Activated CD4-positive, alpha-beta memory T cell treated with anti-CD3 and anti-CD28 coated beads for 36 hours (primary cell): ENCODE results near the gene WDR45. TPM values are rescaled to one million over a fixed set of nuclear protein-coding genes. Genes with fewer than 3 reads are reported as not detected.
A peak's percentile ranks its signal among the peaks of the same experiment; 100 is the strongest.

Source experiments
- CTCF ChIA-PET: fragments of 350-600 bp; sonication (Branson Sonifier 250); formaldehyde crosslinking; loops from one replicate; lab custom pipeline; 2021; ENCODE audit warnings: antibody characterized with exemption, inconsistent platforms; lab: Charles Lee
- POLR2A ChIA-PET: fragments of 350-600 bp; sonication (Branson Sonifier 250); formaldehyde crosslinking; loops from one replicate; lab custom pipeline; 2021; ENCODE audit warnings: antibody characterized with exemption; lab: Charles Lee
- DNase-seq: peaks from one replicate; pipeline ENCODE4 v3.0.0-alpha.2; 2020
- H3K27ac Mint-ChIP-seq: one replicate; pipeline ENCODE4 v1.8.0; 2021; ENCODE audit warnings: mixed read lengths
- H3K27me3 Mint-ChIP-seq: one replicate; pipeline ENCODE4 v1.8.0; 2021; ENCODE audit warnings: mixed read lengths
- H3K36me3 Mint-ChIP-seq: one replicate; pipeline ENCODE4 v1.8.0; 2021; ENCODE audit warnings: mixed read lengths
- H3K4me1 Mint-ChIP-seq: one replicate; pipeline ENCODE4 v1.8.0; 2021; ENCODE audit warnings: low read depth, mixed read lengths
- H3K4me3 Mint-ChIP-seq: one replicate; pipeline ENCODE4 v1.8.0; 2021; ENCODE audit warnings: mild to moderate bottlenecking, mixed read lengths
- H3K9me3 Mint-ChIP-seq: one replicate; pipeline ENCODE4 v1.8.0; 2021; ENCODE audit warnings: mixed read lengths
- intact Hi-C: fragments of 100-400 bp; cut with micrococcal nuclease; formaldehyde crosslinking; loops from one replicate; pipeline ENCODE4 v1.15.1; 2023
- total RNA-seq, 2 experiments: library from RNA; stranded (reverse); gene quantifications; one replicate each; pipeline ENCODE4 v1.2.3, GENCODE V29; 2021

Gene WDR45
- total RNA-seq, 2 experiments from 2014 or later = 23.3 to 28.9 TPM

DNA sequence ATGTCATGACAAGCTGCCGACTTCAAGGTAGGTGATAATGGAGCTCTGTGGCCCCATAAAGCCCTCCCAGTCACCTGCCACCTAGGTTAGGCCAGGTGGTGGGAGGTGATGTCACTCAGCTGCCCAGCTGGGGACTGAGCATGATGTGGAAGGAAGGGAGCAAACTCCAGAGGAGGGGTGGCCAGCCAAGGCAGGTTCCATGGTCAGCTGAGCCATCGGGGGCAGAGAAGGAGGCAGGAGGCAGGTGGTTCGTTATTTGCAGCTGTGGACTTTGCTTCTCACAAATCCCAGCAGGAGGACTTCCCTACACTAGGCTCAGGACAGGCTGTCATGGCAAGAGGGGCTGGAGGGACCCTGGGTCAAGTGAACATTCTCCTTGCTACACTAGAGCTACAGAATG is 18.8 kb downstream of the WDR45 start:
- Mint-ChIP-seq H3K4me1 (peaks cover 8% of the 10 kb centered on the region), H3K36me3 (no peaks in the 10 kb centered on the region)
- POLR2A ChIA-PET = no interaction called here

DNA sequence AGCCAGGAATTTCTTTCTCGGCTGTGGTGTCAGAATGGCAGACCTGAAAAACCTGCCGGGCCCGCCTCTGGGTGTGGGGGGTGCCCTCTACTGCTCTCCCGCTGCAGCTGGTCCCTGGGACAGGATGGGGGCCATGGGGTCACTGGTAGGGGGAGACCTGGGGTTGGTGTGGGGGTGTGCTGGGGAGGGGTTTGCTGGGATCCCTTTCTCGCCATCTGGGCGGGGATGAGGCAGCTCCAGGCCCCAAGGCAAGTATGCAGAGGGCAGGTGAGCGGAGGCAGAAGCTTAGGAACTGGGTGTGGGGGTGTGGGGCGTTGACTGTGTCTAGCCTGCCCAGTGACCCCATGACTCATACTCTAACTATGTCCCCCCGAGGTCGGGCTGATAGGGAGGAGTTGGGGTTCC is 20.0 kb downstream of the WDR45 start:
- CTCF ChIA-PET = no interaction called here
- DNase-seq = no peak
- H3K9me3 Mint-ChIP-seq = no peaks in the 10 kb centered on the region
- POLR2A ChIA-PET = no interaction called here
- intact Hi-C loops = no loop called here
- H3K4me1 Mint-ChIP-seq = peaks cover 17% of the 10 kb centered on the region
- H3K27ac Mint-ChIP-seq = no peak overlapping the region
- H3K36me3 Mint-ChIP-seq = no peaks in the 10 kb centered on the region
- H3K27me3 Mint-ChIP-seq = no peaks in the 10 kb centered on the region
- no peak overlapping the region for H3K4me3 Mint-ChIP-seq

More for the DNA sequence above, 18.8 kb downstream of the WDR45 start:
- CTCF ChIA-PET = no interaction called here
- Mint-ChIP-seq H3K4me3 (no peak overlapping the region), H3K9me3 (no peaks in the 10 kb centered on the region), H3K27ac (no peak overlapping the region), H3K27me3 (no peaks in the 10 kb centered on the region)
- intact Hi-C loops = no loop called here
- no peak for DNase-seq

DNA sequence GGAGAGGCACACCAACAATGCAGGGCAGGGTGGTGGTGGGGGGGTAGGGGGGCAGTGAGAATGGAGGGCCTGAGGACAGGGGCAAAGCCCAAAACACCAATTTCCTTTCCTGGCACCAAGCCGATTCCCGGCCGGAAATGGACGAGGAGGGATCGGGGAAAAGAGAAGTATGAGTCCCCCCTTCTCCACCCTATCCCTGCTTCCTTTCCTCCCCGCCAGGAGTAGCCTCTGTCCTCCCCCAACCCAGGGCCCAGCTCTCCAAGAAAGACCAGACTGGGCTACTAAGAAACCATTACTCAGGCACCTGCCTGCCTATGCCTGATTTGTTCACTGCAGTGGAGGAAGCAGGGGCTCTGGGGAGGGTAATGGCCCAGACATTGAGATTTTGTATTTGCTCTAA is 20.5 kb downstream of the WDR45 start:
- Mint-ChIP-seq H3K9me3 (no peaks in the 10 kb centered on the region), H3K27me3 (no peaks in the 10 kb centered on the region), H3K36me3 (no peaks in the 10 kb centered on the region), H3K4me3 (no peak overlapping the region), H3K4me1 (peaks cover 22% of the 10 kb centered on the region), H3K27ac (no peak overlapping the region)
- intact Hi-C loops = no loop called here
- no peak for DNase-seq
- ChIA-PET POLR2A (no interaction called here), CTCF (no interaction called here)

DNA sequence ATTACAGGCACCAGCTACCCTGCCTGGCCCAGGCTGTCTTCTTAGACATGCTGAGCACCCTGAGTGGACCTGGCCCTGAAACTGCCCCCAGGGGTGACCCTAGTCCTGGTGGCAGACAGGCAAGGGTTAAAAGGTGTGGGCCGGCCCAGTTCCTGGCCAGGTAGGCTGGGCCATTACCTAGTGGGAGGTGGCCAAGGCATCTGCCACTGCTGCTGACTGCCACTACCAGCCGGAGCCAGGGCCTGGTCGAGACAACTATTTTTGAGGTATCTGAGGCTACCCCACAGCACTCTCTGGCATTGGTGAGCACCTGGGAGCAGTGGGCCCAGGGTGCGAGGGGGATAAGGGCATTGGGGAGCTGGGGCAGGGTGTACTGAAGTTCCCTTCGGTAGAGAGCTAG is 20.9 kb downstream of the WDR45 start, which contains the start of gene CCDC120:
Gene CCDC120 (plus strand): TSS at position 206 of the 400 bp plus-strand sequence. CDS start 3,043 bp downstream, outside the sequence.
- no peak within 1 kb of the TSS for H3K27ac Mint-ChIP-seq
- POLR2A ChIA-PET = no interaction called here
- H3K4me3 Mint-ChIP-seq = no peak within 1 kb of the TSS
- H3K27me3 Mint-ChIP-seq = no peaks in the 10 kb centered on the region
- H3K36me3 Mint-ChIP-seq = no peaks in the 10 kb centered on the region
- intact Hi-C loops = no loop called here
- no peak for DNase-seq
- H3K9me3 Mint-ChIP-seq = no peaks in the 10 kb centered on the region
- CTCF ChIA-PET = no interaction called here
- H3K4me1 Mint-ChIP-seq = peaks cover 26% of the 10 kb centered on the region

DNA sequence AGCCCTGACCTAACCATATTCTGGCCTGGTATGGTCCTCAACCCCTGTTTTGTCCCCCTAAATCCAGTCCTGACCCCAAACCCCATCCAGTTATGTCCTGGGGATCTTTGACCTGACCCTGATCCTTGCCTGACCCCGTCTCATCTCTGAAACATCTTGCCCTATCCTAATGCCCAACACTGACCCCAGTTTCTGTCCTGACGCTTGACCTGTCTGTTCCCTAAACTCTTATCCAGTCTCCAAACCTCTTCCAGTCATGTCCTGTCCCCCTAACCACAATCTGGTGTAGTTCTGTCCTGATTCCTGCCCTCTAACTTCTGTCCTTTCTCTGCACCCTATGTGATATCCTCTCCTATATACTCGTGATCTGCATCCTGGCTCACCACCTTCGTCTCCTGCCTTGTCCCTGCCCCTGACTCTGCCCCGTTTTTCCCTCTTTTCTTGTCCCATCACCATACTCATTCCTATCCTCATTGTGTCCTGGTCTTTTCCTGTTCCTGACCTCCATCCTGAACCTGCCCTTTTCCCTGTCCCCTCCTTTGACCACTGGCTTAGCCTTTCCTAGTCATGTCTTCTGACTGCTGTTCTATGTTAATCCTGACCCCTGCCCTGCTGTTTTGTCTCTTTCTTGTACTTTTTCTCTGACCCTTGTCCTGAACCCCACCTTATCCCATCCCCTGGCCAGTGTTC is 25.5 kb downstream of the WDR45 start:
- Mint-ChIP-seq H3K27me3 (no peaks in the 10 kb centered on the region), H3K36me3 (no peaks in the 10 kb centered on the region), H3K4me3 (peak overlapping the region; percentile 83), H3K9me3 (no peaks in the 10 kb centered on the region), H3K27ac (peak overlapping the region; percentile 93), H3K4me1 (peaks cover 33% of the 10 kb centered on the region)
- DNase-seq = no peak
- ChIA-PET CTCF (no interaction called here), POLR2A (no interaction called here)
- intact Hi-C loops = no loop called here

DNA sequence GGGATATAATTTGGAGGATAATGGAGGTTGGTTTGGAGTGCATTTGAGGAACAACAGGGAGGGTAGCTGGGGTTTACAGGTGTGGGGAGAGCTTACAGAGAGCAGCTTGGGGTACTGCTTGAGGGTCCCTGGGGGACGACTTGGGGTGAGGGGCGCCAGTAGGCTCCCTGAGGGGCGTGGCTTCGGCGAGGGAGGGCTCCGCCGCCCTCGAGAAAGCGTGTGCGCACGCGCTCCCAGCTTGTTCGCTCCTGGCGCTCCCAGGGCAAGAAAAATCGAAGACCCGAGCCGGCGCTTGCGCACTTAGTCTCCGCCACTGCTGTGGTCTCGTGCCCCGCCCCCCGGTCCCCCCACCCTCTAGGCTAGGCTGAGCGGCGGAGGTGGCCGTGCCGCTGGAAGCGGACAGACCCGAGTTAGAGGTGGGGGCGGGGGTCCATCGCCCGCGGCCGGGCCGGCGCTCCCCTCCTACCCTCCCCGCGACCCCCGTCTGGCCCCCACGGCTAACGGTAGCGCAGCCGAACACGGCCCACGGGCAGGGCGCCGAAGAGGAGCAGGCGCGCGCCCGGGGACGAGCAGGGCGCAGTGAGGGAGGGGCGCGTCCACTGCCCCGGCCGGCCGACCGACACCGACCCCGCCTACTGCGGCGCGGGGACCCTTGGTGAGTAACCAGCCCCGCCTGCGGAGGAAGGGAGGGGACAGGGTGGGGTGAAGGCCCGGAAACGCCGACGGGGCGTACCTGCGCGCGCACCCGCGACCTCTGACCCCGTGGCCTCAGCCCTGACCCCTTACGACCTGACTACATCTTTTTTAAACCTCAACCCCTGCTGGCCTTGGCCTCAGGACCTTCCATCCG is 26.2 kb downstream of the WDR45 start:
- intact Hi-C loops = no loop called here
- Mint-ChIP-seq H3K36me3 (no peaks in the 10 kb centered on the region), H3K9me3 (no peaks in the 10 kb centered on the region), H3K27me3 (no peaks in the 10 kb centered on the region), H3K4me1 (peaks cover 33% of the 10 kb centered on the region), H3K27ac (peak overlapping the region; percentile 93), H3K4me3 (peak overlapping the region; percentile 83)
- ChIA-PET CTCF (no interaction called here), POLR2A (interaction anchor here (1.0 kb wide), 1 partner anchor 117 kb away, joined by 3 read pairs; no protein-coding TSS in a partner anchor)
- peak; percentile 78 for DNase-seq

DNA sequence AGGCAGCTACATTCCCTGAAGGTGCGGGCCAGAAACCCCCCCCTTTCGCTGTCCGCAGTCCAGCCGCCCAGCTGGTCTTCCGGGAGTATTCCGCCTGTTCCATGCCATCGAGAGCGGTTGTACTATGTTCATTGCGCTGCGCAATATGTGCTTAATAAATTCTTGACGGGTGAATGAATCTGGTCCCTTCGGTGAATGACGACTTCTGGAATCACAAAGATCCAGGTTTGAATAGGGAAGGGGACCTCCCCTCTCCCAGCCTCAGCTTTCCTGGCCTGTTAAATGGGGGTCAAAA is 35.8 kb downstream of the WDR45 start:
- H3K27ac Mint-ChIP-seq = peak overlapping the region; percentile 92
- peaks cover 30% of the 10 kb centered on the region for H3K4me1 Mint-ChIP-seq
- H3K9me3 Mint-ChIP-seq = no peaks in the 10 kb centered on the region
- no peak for DNase-seq
- CTCF ChIA-PET = interaction anchor here (0.8 to 2.1 kb wide), 8 partner anchors 27 to 413 kb away, joined by 3 to 6 read pairs (median 3); partner anchors contain the start of gene GRIPAP1
- H3K4me3 Mint-ChIP-seq = peak overlapping the region; percentile 91
- POLR2A ChIA-PET = interaction anchor here (1.0 to 2.8 kb wide), 2 partner anchors 42 to 87 kb away, joined by 3 to 11 read pairs; partner anchors contain the start of gene GRIPAP1
- H3K36me3 Mint-ChIP-seq = peaks cover 10% of the 10 kb centered on the region
- intact Hi-C loops = loop anchor here (1.0 to 10.0 kb wide), 9 partner anchors 42 to 243 kb away; partner anchors contain the start of genes GRIPAP1, PCSK1N, PIM2 and PQBP1
- no peaks in the 10 kb centered on the region for H3K27me3 Mint-ChIP-seq

DNA sequence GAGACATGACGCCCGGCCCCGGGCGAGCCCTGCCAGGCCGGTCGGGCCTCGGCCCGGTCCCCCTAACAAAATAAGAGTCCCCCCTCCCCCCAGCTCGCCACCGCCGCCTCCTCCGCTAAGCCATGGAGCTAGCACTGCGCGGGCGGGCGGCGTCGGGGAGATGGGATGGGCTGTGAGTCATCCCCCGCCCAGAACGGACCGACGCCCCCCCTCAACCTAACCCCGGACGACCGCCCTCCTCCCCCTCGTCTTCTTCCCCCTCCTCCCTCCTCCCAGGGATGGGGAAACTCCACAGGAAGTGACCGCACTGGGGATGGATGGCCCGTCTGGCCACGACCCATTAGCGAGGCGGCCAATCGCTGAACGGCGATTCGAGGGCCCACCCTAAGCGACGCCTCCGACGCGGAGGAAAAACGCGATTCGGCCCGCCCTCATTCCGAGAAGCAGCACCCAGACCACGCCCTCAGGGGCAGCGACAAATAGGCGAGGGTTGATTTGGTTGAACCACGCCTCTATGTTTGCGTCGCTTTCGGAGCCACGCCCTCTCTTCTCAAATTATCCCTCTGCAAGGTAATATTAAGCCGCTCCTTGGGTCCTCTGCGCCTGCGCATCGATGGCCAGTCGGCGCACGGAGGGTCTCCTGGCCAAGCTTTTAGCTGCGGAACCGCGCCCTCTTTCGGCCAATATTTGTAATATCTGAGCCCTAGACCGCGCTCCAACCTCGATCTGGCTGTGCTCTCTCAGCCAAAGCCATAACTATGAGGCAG is 36.3 kb downstream of the WDR45 start, which contains the start of gene TFE3:
Gene TFE3 (minus strand): TSS at position 138 of the 767 bp plus-strand sequence. CDS start 131 bp downstream, at position 7.
- no peaks in the 10 kb centered on the region for H3K9me3 Mint-ChIP-seq
- peaks cover 15% of the 10 kb centered on the region for H3K36me3 Mint-ChIP-seq
- ChIA-PET CTCF (interaction anchor here (0.7 to 2.1 kb wide), 10 partner anchors 27 to 412 kb away, joined by 3 to 6 read pairs (median 3); partner anchors contain the start of genes GRIPAP1 and KCND1), POLR2A (interaction anchor here (1.0 to 2.8 kb wide), 2 partner anchors 41 to 87 kb away, joined by 3 to 11 read pairs; partner anchors contain the start of gene GRIPAP1)
- H3K4me3 Mint-ChIP-seq = peak within 1 kb of the TSS; percentile 91
- H3K4me1 Mint-ChIP-seq = peaks cover 30% of the 10 kb centered on the region
- peak within 1 kb of the TSS; percentile 92 for H3K27ac Mint-ChIP-seq
- H3K27me3 Mint-ChIP-seq = no peaks in the 10 kb centered on the region
- peak; percentile 97 for DNase-seq
- intact Hi-C loops = loop anchor here (1.0 to 10.0 kb wide), 9 partner anchors 41 to 243 kb away; partner anchors contain the start of genes GRIPAP1, PCSK1N, PIM2 and PQBP1

DNA sequence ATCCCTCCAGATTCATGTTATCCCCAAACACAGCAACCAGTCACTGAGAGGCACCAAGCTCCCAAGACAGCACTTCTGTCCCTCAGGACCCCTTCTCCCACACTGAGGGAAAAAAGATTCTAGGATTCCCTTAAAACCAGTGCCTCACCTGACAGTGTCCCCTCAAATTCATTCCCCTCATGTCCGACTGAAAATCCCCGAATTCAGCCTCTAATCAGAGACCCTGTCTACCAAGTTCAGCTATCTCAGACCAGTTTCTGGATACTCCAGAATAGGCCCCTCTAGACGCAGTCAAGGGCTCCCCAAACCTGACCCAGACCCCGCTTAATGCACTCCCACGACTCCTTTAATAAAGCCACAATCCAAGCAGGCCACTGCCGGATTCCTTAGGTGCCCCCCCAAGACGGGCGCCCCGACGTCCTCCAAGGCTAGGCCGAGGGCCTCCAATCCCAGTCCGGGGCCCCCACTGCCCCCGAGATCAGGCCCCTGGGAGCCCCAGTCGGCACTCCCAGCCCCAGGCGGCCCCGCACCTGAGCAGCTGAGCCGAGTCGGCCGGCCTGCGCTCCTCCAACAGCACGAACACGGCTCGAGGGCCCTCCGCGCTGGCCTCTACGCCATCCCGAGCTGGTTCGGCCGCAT is 37.0 kb downstream of the WDR45 start:
- ChIA-PET CTCF (interaction anchor here (0.6 to 2.1 kb wide), 6 partner anchors 41 to 411 kb away, joined by 3 to 6 read pairs (median 4); partner anchors contain the start of genes GRIPAP1 and KCND1), POLR2A (interaction anchor here (2.8 kb wide), 1 partner anchor 40 kb away, joined by 11 read pairs; the partner anchor contains the start of gene GRIPAP1)
- Mint-ChIP-seq H3K9me3 (no peaks in the 10 kb centered on the region), H3K27ac (peak overlapping the region; percentile 92), H3K4me1 (peaks cover 30% of the 10 kb centered on the region), H3K27me3 (no peaks in the 10 kb centered on the region), H3K4me3 (peak overlapping the region; percentile 91), H3K36me3 (peaks cover 18% of the 10 kb centered on the region)
- intact Hi-C loops = loop anchor here (1.0 to 10.0 kb wide), 9 partner anchors 40 to 242 kb away; partner anchors contain the start of genes GRIPAP1, PCSK1N, PIM2 and PQBP1
- no peak for DNase-seq

DNA sequence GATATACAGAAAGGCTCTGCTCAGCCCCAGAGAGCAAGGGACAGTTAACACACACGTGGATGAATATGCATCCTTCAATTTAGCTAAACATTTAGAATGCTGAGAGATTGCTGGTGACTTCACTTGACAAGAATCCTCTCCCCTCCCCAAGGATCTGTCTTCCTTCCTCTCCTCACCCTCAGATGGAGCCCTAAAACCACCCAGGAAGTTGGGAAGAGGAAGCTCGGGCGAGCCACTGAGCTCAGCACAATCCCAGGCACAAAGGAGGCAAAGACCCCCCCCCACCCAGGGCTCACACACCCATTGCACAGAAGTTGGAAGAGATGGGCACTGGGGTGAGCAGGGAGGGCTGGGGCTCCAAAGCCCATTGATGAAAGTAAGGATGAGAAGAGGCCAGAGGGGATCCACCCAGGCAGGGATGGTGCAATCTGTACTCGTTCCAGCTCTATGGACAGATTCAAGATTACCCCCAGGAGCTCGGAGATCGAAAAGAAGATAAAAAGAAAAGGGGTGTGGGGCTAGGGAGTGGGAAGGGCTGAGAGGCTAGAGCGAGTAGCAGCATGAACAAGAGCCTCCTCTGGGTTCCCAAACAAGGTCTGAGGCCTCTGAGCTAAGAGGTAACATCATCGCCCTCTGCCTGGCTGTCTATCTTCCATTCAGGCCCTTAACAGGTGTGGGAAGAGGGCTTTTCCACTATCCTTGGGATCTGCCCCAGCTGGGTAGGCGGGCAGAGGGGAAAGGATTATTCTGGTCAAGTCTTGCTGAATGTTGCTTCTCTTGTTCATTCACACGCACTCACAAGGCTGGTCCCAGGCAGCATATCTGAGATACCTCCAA is 37.7 kb downstream of the WDR45 start:
- H3K36me3 Mint-ChIP-seq = peaks cover 19% of the 10 kb centered on the region
- peaks cover 30% of the 10 kb centered on the region for H3K4me1 Mint-ChIP-seq
- no peaks in the 10 kb centered on the region for H3K9me3 Mint-ChIP-seq
- H3K27me3 Mint-ChIP-seq = no peaks in the 10 kb centered on the region
- peak overlapping the region; percentile 91 for H3K4me3 Mint-ChIP-seq
- ChIA-PET POLR2A (interaction anchor here (2.8 kb wide), 1 partner anchor 40 kb away, joined by 11 read pairs; the partner anchor contains the start of gene GRIPAP1), CTCF (interaction anchor here (0.6 to 2.1 kb wide), 4 partner anchors 65 to 114 kb away, joined by 3 to 6 read pairs (median 4); partner anchors contain the start of gene KCND1)
- H3K27ac Mint-ChIP-seq = peak overlapping the region; percentile 92
- intact Hi-C loops = loop anchor here (2.0 to 10.0 kb wide), 5 partner anchors 59 to 241 kb away; partner anchors contain the start of genes PCSK1N and PIM2
- DNase-seq = peak; percentile 18
